Naive B cell (primary cell): Measurements from ENCODE around the gene TTC39A. TPM values are rescaled to one million over a fixed set of nuclear protein-coding genes. Genes with fewer than 3 reads are reported as not detected.
"Not testable (repeated sequence)": the region's sequence is repeated elsewhere in the genome, so short reads cannot be mapped to it uniquely, and the experiment has no call there.

ENCODE experiments used
- ATAC-seq, 2 donors: fragments of 150-1000 bp; cut with Tn5 transposase; 2 replicates each; pipeline ENCODE4 v1.10.0; 2021; ENCODE audit warnings: low read depth in 2 of 2, mild to moderate bottlenecking in 2 of 2, moderate library complexity in 2 of 2
- DNase-seq: peaks from one replicate; pipeline ENCODE4 v3.0.0; 2022
- H3K27ac Mint-ChIP-seq, 6 donors: one replicate each; pipeline ENCODE4 v1.8.0; 2020 to 2022; ENCODE audit warnings: mild to moderate bottlenecking in 6 of 6, mixed read lengths in 6 of 6, moderate library complexity in 5 of 6, inconsistent platforms in 2 of 6
- H3K27me3 Mint-ChIP-seq, 3 donors: one replicate each; pipeline ENCODE4 v1.8.0; 2021 to 2022; ENCODE audit warnings: mixed read lengths in 3 of 3, mild to moderate bottlenecking in 1 of 3
- H3K36me3 Mint-ChIP-seq, 2 donors: one replicate each; pipeline ENCODE4 v1.8.0; 2020 to 2022; ENCODE audit warnings: mixed read lengths in 2 of 2, inconsistent platforms in 1 of 2, mild to moderate bottlenecking in 1 of 2
- H3K4me1 Mint-ChIP-seq, 3 donors: one replicate each; pipeline ENCODE4 v1.8.0; 2020 to 2022; ENCODE audit warnings: mixed read lengths in 3 of 3, inconsistent platforms in 1 of 3, mild to moderate bottlenecking in 1 of 3, moderate library complexity in 1 of 3
- H3K4me3 Mint-ChIP-seq, 8 donors: one replicate each; pipeline ENCODE4 v1.8.0; 2020 to 2022; ENCODE audit warnings: mild to moderate bottlenecking in 8 of 8, mixed read lengths in 8 of 8, moderate library complexity in 8 of 8, inconsistent platforms in 2 of 8
- H3K9me3 Mint-ChIP-seq, 7 donors: one replicate each; pipeline ENCODE4 v1.8.0; 2020 to 2022; ENCODE audit warnings: mixed read lengths in 7 of 7, mild to moderate bottlenecking in 5 of 7, inconsistent platforms in 2 of 7, moderate library complexity in 1 of 7
- polyA plus RNA-seq, 6 donors: library from polyadenylated mRNA; unstranded; fragments of 300-500 nt; fragmentation: Illumina TruSeq; gene quantifications; one replicate each; pipeline ENCODE4 v1.2.3, GENCODE V29; 2021; ENCODE audit warnings: low read depth in 6 of 6

The TTC39A gene
- polyA plus RNA-seq, 6 donors from 2014 or later: not detected

GRCh38 chr1:51329443-51330325 lies 678 bp downstream of the TTC39A start:
- ATAC-seq (no peak), DNase-seq (no peak)
- H3K36me3 Mint-ChIP-seq: peaks cover 0 to 8% of the 10 kb centered on the region in 2 donors
- peaks cover 8 to 13% (median 9%) of the 10 kb centered on the region in 3 donors for H3K4me1 Mint-ChIP-seq
- H3K27ac Mint-ChIP-seq: no peak overlapping the region
- peaks cover 22 to 43% (median 34%) of the 10 kb centered on the region in 3 donors for H3K27me3 Mint-ChIP-seq
- peaks cover 0 to 2% (median 0%) of the 10 kb centered on the region in 7 donors for H3K9me3 Mint-ChIP-seq
- peak overlapping the region in 7 of 8 donors; percentile 21 to 83 (median 62) for H3K4me3 Mint-ChIP-seq

GRCh38 chr1:51328926-51329325 lies 1.4 kb downstream of the TTC39A start:
- peaks cover 8 to 13% (median 9%) of the 10 kb centered on the region in 3 donors for H3K4me1 Mint-ChIP-seq
- no peak overlapping the region for H3K27ac Mint-ChIP-seq
- peaks cover 0 to 8% of the 10 kb centered on the region in 2 donors for H3K36me3 Mint-ChIP-seq
- peaks cover 22 to 43% (median 34%) of the 10 kb centered on the region in 3 donors for H3K27me3 Mint-ChIP-seq
- no peak for DNase-seq
- peak overlapping the region in 7 of 8 donors; percentile 3 to 83 (median 69) for H3K4me3 Mint-ChIP-seq
- H3K9me3 Mint-ChIP-seq: peaks cover 0 to 2% (median 0%) of the 10 kb centered on the region in 7 donors
- ATAC-seq: no peak

- Mint-ChIP-seq H3K27me3 (peaks cover 22 to 43% (median 34%) of the 10 kb centered on the region in 3 donors), H3K36me3 (peaks cover 0 to 8% of the 10 kb centered on the region in 2 donors), H3K27ac (peak overlapping the region in 1 of 6 donors; percentile 29), H3K9me3 (peaks cover 0 to 2% (median 0%) of the 10 kb centered on the region in 7 donors), H3K4me1 (peaks cover 8 to 13% (median 9%) of the 10 kb centered on the region in 3 donors), H3K4me3 (peak overlapping the region in 2 of 8 donors; percentile 3 to 21)
- no peak for DNase-seq
- no peak for ATAC-seq
Measured at GRCh38 chr1:51328279-51328678, 2.1 kb downstream of the TTC39A start.

GRCh38 chr1:51327386-51327785 lies 3.0 kb downstream of the TTC39A start:
- ATAC-seq (no peak), DNase-seq (no peak)
- H3K9me3 Mint-ChIP-seq: peaks cover 0 to 2% (median 0%) of the 10 kb centered on the region in 7 donors
- peaks cover 24 to 43% (median 34%) of the 10 kb centered on the region in 3 donors for H3K27me3 Mint-ChIP-seq
- no peak overlapping the region for H3K27ac Mint-ChIP-seq
- H3K4me3 Mint-ChIP-seq: no peak overlapping the region
- peaks cover 0 to 8% of the 10 kb centered on the region in 2 donors for H3K36me3 Mint-ChIP-seq
- peaks cover 8 to 13% (median 9%) of the 10 kb centered on the region in 3 donors for H3K4me1 Mint-ChIP-seq

GRCh38 chr1:51326839-51327238 lies 3.5 kb downstream of the TTC39A start:
- peaks cover 0 to 2% (median 0%) of the 10 kb centered on the region in 7 donors for H3K9me3 Mint-ChIP-seq
- H3K27ac Mint-ChIP-seq: peak overlapping the region in 1 of 6 donors; percentile 41
- H3K36me3 Mint-ChIP-seq: peaks cover 0 to 8% of the 10 kb centered on the region in 2 donors
- no peak for DNase-seq
- no peak for ATAC-seq
- H3K27me3 Mint-ChIP-seq: peaks cover 24 to 40% (median 33%) of the 10 kb centered on the region in 3 donors
- H3K4me1 Mint-ChIP-seq: peaks cover 8 to 13% (median 9%) of the 10 kb centered on the region in 3 donors
- no peak overlapping the region for H3K4me3 Mint-ChIP-seq

GRCh38 chr1:51325878-51326755 lies 4.2 kb downstream of the TTC39A start:
- peaks cover 0 to 3% of the 10 kb centered on the region in 2 donors for H3K36me3 Mint-ChIP-seq
- H3K27ac Mint-ChIP-seq: peak overlapping the region in 1 of 6 donors; percentile 52
- peaks cover 0 to under 1% (median 0%) of the 10 kb centered on the region in 7 donors for H3K9me3 Mint-ChIP-seq
- peaks cover 17 to 33% (median 26%) of the 10 kb centered on the region in 3 donors for H3K27me3 Mint-ChIP-seq
- peak overlapping the region in 1 of 8 donors; percentile 69 for H3K4me3 Mint-ChIP-seq
- no peak for ATAC-seq
- peaks cover 5 to 9% (median 7%) of the 10 kb centered on the region in 3 donors for H3K4me1 Mint-ChIP-seq
- DNase-seq: no peak

GRCh38 chr1:51325391-51325790 lies 5.0 kb downstream of the TTC39A start:
- Mint-ChIP-seq H3K27ac (peak overlapping the region in 1 of 6 donors; percentile 44), H3K4me3 (no peak overlapping the region), H3K36me3 (no peaks in the 10 kb centered on the region), H3K27me3 (peaks cover 16 to 27% (median 19%) of the 10 kb centered on the region in 3 donors), H3K9me3 (no peaks in the 10 kb centered on the region), H3K4me1 (peaks cover 0 to 4% (median 0%) of the 10 kb centered on the region in 3 donors)
- ATAC-seq: no peak
- no peak for DNase-seq

GRCh38 chr1:51325011-51325385 lies 5.4 kb downstream of the TTC39A start:
- not testable (repeated sequence) for H3K4me3 Mint-ChIP-seq, H3K27ac Mint-ChIP-seq, H3K4me1 Mint-ChIP-seq, H3K36me3 Mint-ChIP-seq, ATAC-seq, DNase-seq, H3K9me3 Mint-ChIP-seq
- peaks cover 16 to 27% (median 19%) of the 10 kb centered on the region in 3 donors for H3K27me3 Mint-ChIP-seq

- no peak overlapping the region for H3K4me3 Mint-ChIP-seq
- peaks cover 0 to 1% (median 0%) of the 10 kb centered on the region in 3 donors for H3K4me1 Mint-ChIP-seq
- H3K36me3 Mint-ChIP-seq: no peaks in the 10 kb centered on the region
- DNase-seq (no peak), ATAC-seq (no peak)
- peaks cover 14 to 26% (median 16%) of the 10 kb centered on the region in 3 donors for H3K27me3 Mint-ChIP-seq
- no peak overlapping the region for H3K27ac Mint-ChIP-seq
- no peaks in the 10 kb centered on the region for H3K9me3 Mint-ChIP-seq
Measured at GRCh38 chr1:51324251-51325010, 5.9 kb downstream of the TTC39A start.

- Mint-ChIP-seq H3K27me3 (peaks cover 7 to 20% (median 11%) of the 10 kb centered on the region in 3 donors), H3K36me3 (no peaks in the 10 kb centered on the region), H3K27ac (no peak overlapping the region), H3K4me3 (no peak overlapping the region), H3K4me1 (no peaks in the 10 kb centered on the region), H3K9me3 (no peaks in the 10 kb centered on the region)
- DNase-seq (no peak), ATAC-seq (no peak)
Measured at GRCh38 chr1:51323778-51324177, 6.6 kb downstream of the TTC39A start.

- Mint-ChIP-seq H3K27me3 (peaks cover 5 to 10% (median 5%) of the 10 kb centered on the region in 3 donors), H3K9me3 (no peaks in the 10 kb centered on the region), H3K36me3 (no peaks in the 10 kb centered on the region), H3K4me1 (no peaks in the 10 kb centered on the region), H3K4me3 (no peak overlapping the region), H3K27ac (no peak overlapping the region)
- DNase-seq: no peak
- ATAC-seq: no peak
Measured at GRCh38 chr1:51322417-51323101, 7.8 kb downstream of the TTC39A start.

- H3K9me3 Mint-ChIP-seq: no peaks in the 10 kb centered on the region
- no peak overlapping the region for H3K4me3 Mint-ChIP-seq
- peaks cover 5 to 10% (median 5%) of the 10 kb centered on the region in 3 donors for H3K27me3 Mint-ChIP-seq
- H3K4me1 Mint-ChIP-seq: no peaks in the 10 kb centered on the region
- no peak overlapping the region for H3K27ac Mint-ChIP-seq
- ATAC-seq: no peak
- no peaks in the 10 kb centered on the region for H3K36me3 Mint-ChIP-seq
- no peak for DNase-seq
Measured at GRCh38 chr1:51321924-51322280, 8.5 kb downstream of the TTC39A start.
